Tongue (tissue), 2 donors: Measurements from ENCODE around the gene STAT1. TPM values are rescaled to one million over a fixed set of nuclear protein-coding genes. Genes with fewer than 3 reads are reported as not detected.
"Not testable (repeated sequence)": the region's sequence is repeated elsewhere in the genome, so short reads cannot be mapped to it uniquely, and the experiment has no call there.

Experiments used
- DNase-seq: peaks from one replicate; pipeline ENCODE4 v3.0.0-alpha.2; 2015
- total RNA-seq: library from RNA; depleted of rRNA; stranded (reverse); fragments of >200 nt; gene quantifications from one replicate; pipeline ENCODE4 v1.2.3, GENCODE V29; 2014

STAT1 gene
- total RNA-seq, 1 donor from 2014 or later: 55.0 TPM

GRCh38 chr2:191006997-191007783, 6.8 kb downstream of the STAT1 start:
- no peak for DNase-seq

GRCh38 chr2:191006297-191006696, 7.7 kb downstream of the STAT1 start:
- no peak for DNase-seq

- no peak for DNase-seq
Observed at GRCh38 chr2:191003405-191004309, 10.3 kb downstream of the STAT1 start.

GRCh38 chr2:191001624-191002023, 12.3 kb downstream of the STAT1 start:
- DNase-seq: no peak

- peak; percentile 35 for DNase-seq
Observed at GRCh38 chr2:191001032-191001431, 12.9 kb downstream of the STAT1 start.

- no peak for DNase-seq
Observed at GRCh38 chr2:190999949-191000665, 13.9 kb downstream of the STAT1 start.

GRCh38 chr2:190999058-190999457, 14.9 kb downstream of the STAT1 start:
- no peak for DNase-seq

GRCh38 chr2:190997526-190998113, 16.4 kb downstream of the STAT1 start:
- DNase-seq: peak; percentile 58

GRCh38 chr2:190996947-190997346, 17.0 kb downstream of the STAT1 start:
- DNase-seq: no peak

GRCh38 chr2:190996338-190996946, 17.5 kb downstream of the STAT1 start:
- no peak for DNase-seq

GRCh38 chr2:190995315-190995714, 18.7 kb downstream of the STAT1 start:
- DNase-seq: not testable (repeated sequence)

- DNase-seq: no peak
Observed at GRCh38 chr2:190994148-190994547, 19.8 kb downstream of the STAT1 start.

- no peak for DNase-seq
Observed at GRCh38 chr2:190993292-190993643, 20.7 kb downstream of the STAT1 start.

GRCh38 chr2:190990132-190990531, 23.8 kb downstream of the STAT1 start:
- peak; percentile 19 for DNase-seq

- no peak for DNase-seq
Observed at GRCh38 chr2:190988910-190989309, 25.1 kb downstream of the STAT1 start.

GRCh38 chr2:190987938-190988337, 26.0 kb downstream of the STAT1 start:
- DNase-seq: no peak

GRCh38 chr2:190987116-190987515, 26.9 kb downstream of the STAT1 start:
- DNase-seq: no peak

GRCh38 chr2:190986221-190986953, 27.6 kb downstream of the STAT1 start:
- no peak for DNase-seq

GRCh38 chr2:190984595-190984994, 29.4 kb downstream of the STAT1 start:
- DNase-seq: no peak

- no peak for DNase-seq
Observed at GRCh38 chr2:190982262-190983034, 31.5 kb downstream of the STAT1 start.
